Gastroesophageal sphincter (tissue), 4 donors: ENCODE results near the gene CASQ1. TPM values are rescaled to one million over a fixed set of nuclear protein-coding genes. Genes with fewer than 3 reads are reported as not detected.

Experiments
- ATAC-seq: fragments of 150-250 bp; one replicate; pipeline ENCODE4 v1.9.1; 2016; ENCODE audit warnings: mild to moderate bottlenecking, moderate library complexity
- H3K27ac ChIP-seq, 4 donors: fragments of 200-600 bp; sonication (generic) in 3 of 4; 1 replicate in 3 of 4; 2 replicates in 1 of 4; pipeline ENCODE4 v1.5.1; 2016 to 2019
- H3K27me3 ChIP-seq: fragments of 200-600 bp; sonication (generic); one replicate; pipeline ENCODE4 v1.5.1; 2019
- H3K36me3 ChIP-seq, 2 donors: fragments of 200-600 bp; sonication (generic); one replicate each; pipeline ENCODE4 v1.5.1; 2019; ENCODE audit warnings: control low read depth in 1 of 2
- H3K4me1 ChIP-seq, 3 donors: fragments of 200-600 bp; sonication (generic); 1 replicate in 2 of 3; 2 replicates in 1 of 3; pipeline ENCODE4 v1.5.1; 2016 to 2019; ENCODE audit warnings: control low read depth in 2 of 3
- H3K4me3 ChIP-seq, 2 donors: fragments of 200-600 bp; sonication (generic); one replicate each; pipeline ENCODE4 v1.5.1; 2019; ENCODE audit warnings: mild to moderate bottlenecking in 1 of 2, moderate library complexity in 1 of 2
- H3K9me3 ChIP-seq, 3 donors: fragments of 200-600 bp; sonication (generic); one replicate each; pipeline ENCODE4 v1.5.1; 2017 to 2019; ENCODE audit warnings: control low read depth in 2 of 3
- CTCF ChIP-seq, 4 experiments: fragments of 200-600 bp in 2 of 4; fragments of 450-650 bp in 2 of 4; sonication (generic) in 1 of 4; IDR thresholded peaks; one replicate each; pipeline ENCODE4 v1.5.1; 2017 to 2019; ENCODE audit warnings: antibody characterized with exemption in 4 of 4, mild to moderate bottlenecking in 2 of 4, moderate library complexity in 2 of 4
- EP300 ChIP-seq: sonication (generic); formaldehyde crosslinking; IDR thresholded peaks from one replicate; pipeline ENCODE4 v1.6.1; 2017; ENCODE audit warnings: antibody characterized with exemption, mild to moderate bottlenecking
- POLR2A ChIP-seq, 2 donors: fragments of 450-650 bp; IDR thresholded peaks; one replicate each; pipeline ENCODE4 v1.6.1; 2017; ENCODE audit warnings: antibody characterized with exemption in 2 of 2, mild to moderate bottlenecking in 2 of 2, moderate library complexity in 1 of 2
- POLR2AphosphoS5 ChIP-seq: sonication (generic); formaldehyde crosslinking; IDR thresholded peaks from one replicate; pipeline ENCODE4 v1.6.1; 2017; ENCODE audit warnings: antibody characterized with exemption
- WGBS, 2 donors: methylation state at CpG; one replicate each; pipeline ENCODE4 v1.1.5; 2018; ENCODE audit warnings: low coverage in 1 of 2; 5-methylcytosine and 5-hydroxymethylcytosine counted together
- total RNA-seq, 4 donors: library from RNA; depleted of rRNA; stranded (reverse); fragments of >200 nt; gene quantifications; one replicate each; pipeline ENCODE4 v1.1.0, GENCODE V29; 2016

Gene CASQ1
- total RNA-seq, 4 donors from 2014 or later, result 1.3 to 8.8 (median 2.2) TPM

DNA sequence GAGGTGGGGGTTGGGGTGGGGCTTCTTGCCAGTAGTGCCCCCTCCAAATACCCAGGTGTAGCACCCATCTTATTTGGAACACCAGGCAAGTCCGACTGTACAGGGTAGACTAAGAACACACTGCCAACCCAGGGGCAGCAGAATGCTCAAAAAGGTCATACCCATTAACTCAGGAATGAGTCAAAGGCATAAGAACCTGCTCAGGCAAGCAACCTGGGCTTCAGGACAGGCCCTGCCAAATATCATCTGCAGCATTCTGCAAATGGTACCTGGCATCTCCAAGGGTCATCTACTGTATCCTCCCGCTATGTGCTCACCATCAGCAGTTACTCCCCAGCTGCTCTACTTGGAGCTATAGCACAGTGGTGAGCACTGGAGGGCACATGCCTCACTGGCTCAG, 34.2 kb downstream of the CASQ1 start:
- Histone ChIP-seq H3K27ac (no peak overlapping the region), H3K36me3 (peaks cover 17 to 99% of the 10 kb centered on the region in 2 donors), H3K4me3 (no peak overlapping the region), H3K4me1 (peaks cover 0 to 13% (median 3%) of the 10 kb centered on the region in 3 donors), H3K9me3 (no peaks in the 10 kb centered on the region), H3K27me3 (no peaks in the 10 kb centered on the region)
- TF ChIP-seq CTCF (IDR thresholded peaks at IDR 0.05) (no peak), POLR2A (IDR thresholded peaks at IDR 0.05) (no peak), POLR2AphosphoS5 (no peak), EP300 (no peak)
- WGBS, 2 donors, result 80 to 83% methylated on average over 1 to 2 of the region's 2 CpGs
- ATAC-seq, result no peak

DNA sequence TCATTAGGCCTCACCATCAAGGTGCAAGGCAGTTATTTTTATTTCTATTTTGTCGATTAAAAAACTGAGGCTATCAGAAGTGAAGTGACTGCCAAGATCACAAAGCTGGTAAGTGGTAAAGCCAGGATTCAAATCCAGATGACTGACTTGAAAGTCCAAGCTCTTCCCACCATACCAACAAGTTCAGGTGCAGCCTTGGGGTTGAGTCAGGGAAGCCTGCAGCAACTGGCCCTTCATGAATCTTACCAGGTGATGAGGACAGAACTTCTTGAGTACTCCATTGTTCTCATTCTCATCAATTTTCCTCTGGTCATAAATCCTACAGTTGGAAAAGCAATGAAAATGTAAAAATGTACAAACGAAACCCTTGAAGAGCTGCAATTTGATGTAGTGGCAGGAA, 35.0 kb downstream of the CASQ1 start:
- Histone ChIP-seq H3K27me3 (no peaks in the 10 kb centered on the region), H3K9me3 (no peaks in the 10 kb centered on the region), H3K4me1 (peaks cover 0 to 6% (median 0%) of the 10 kb centered on the region in 3 donors), H3K4me3 (no peak overlapping the region), H3K27ac (no peak overlapping the region), H3K36me3 (peaks cover 17 to 100% of the 10 kb centered on the region in 2 donors)
- no peak for TF ChIP-seq POLR2AphosphoS5
- no peak for TF ChIP-seq CTCF (IDR thresholded peaks at IDR 0.05)
- TF ChIP-seq EP300, result no peak
- no peak for TF ChIP-seq POLR2A (IDR thresholded peaks at IDR 0.05)
- 80 to 89% methylated on average over 2 of the region's 2 CpGs for WGBS, 2 donors
- no peak for ATAC-seq

- no peaks in the 10 kb centered on the region for H3K27me3 ChIP-seq
- H3K4me1 ChIP-seq, result no peaks in the 10 kb centered on the region
- H3K27ac ChIP-seq, result no peak overlapping the region
- WGBS, 2 donors, result 84 to 100% methylated on average over 1 to 2 of the region's 2 CpGs
- no peak overlapping the region for H3K4me3 ChIP-seq
- no peak for ATAC-seq
- H3K9me3 ChIP-seq, result no peaks in the 10 kb centered on the region
- peaks cover 16 to 100% of the 10 kb centered on the region in 2 donors for H3K36me3 ChIP-seq
- TF ChIP-seq EP300 (no peak), POLR2A (IDR thresholded peaks at IDR 0.05) (no peak), POLR2AphosphoS5 (no peak), CTCF (IDR thresholded peaks at IDR 0.05) (no peak)
Observed at GRCh38 chr1:160226623-160227022, 36.2 kb downstream of the CASQ1 start.

DNA sequence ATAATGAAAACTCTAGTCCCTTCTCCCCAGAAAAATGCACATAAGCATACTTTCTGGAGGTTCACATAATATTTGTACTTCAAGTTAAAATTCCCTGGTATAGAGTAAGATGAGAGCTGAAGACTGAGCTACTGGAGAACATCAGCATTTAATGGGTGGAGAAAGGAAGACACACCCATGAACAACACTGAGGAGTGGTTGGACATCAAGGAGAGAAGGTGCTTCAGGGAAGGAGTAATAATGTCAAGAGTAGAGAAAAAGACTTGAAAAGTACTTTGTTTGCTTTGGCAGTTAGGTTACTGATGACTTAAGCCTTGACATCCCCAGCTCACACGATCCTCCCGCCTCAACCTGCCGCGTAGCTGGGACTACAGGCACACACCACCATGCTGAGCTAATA, 36.7 kb downstream of the CASQ1 start:
- 20 to 91% methylated on average over 1 to 4 of the region's 4 CpGs for WGBS, 2 donors
- no peaks in the 10 kb centered on the region for H3K4me1 ChIP-seq
- H3K36me3 ChIP-seq, result peaks cover 16 to 100% of the 10 kb centered on the region in 2 donors
- TF ChIP-seq CTCF (IDR thresholded peaks at IDR 0.05) (no peak), POLR2A (IDR thresholded peaks at IDR 0.05) (no peak), POLR2AphosphoS5 (no peak), EP300 (no peak)
- H3K4me3 ChIP-seq, result no peak overlapping the region
- no peaks in the 10 kb centered on the region for H3K9me3 ChIP-seq
- no peak overlapping the region for H3K27ac ChIP-seq
- no peak for ATAC-seq
- H3K27me3 ChIP-seq, result no peaks in the 10 kb centered on the region

- no peak for TF ChIP-seq POLR2A (IDR thresholded peaks at IDR 0.05)
- TF ChIP-seq POLR2AphosphoS5, result no peak
- no peak for TF ChIP-seq EP300
- TF ChIP-seq CTCF (IDR thresholded peaks at IDR 0.05), result no peak
- 100% methylated on average over 1 of the region's 1 CpG for WGBS, 2 donors
- H3K4me1 ChIP-seq, result no peaks in the 10 kb centered on the region
- H3K36me3 ChIP-seq, result peaks cover 16 to 100% of the 10 kb centered on the region in 2 donors
- no peak overlapping the region for H3K27ac ChIP-seq
- H3K27me3 ChIP-seq, result no peaks in the 10 kb centered on the region
- ATAC-seq, result no peak
- H3K9me3 ChIP-seq, result no peaks in the 10 kb centered on the region
- H3K4me3 ChIP-seq, result no peak overlapping the region
Observed at GRCh38 chr1:160227561-160227960, 37.2 kb downstream of the CASQ1 start.
